Ovary (tissue), 9 donors: ENCODE results near the gene LMO3. TPM values are rescaled to one million over a fixed set of nuclear protein-coding genes. Genes with fewer than 3 reads are reported as not detected.

Source experiments
- DNase-seq, 5 donors: peaks; one replicate each; pipeline ENCODE4 v3.0.0-alpha.2; 2019 to 2020
- H3K27ac ChIP-seq, 2 donors: fragments of 200-600 bp; one replicate each; pipeline versions ENCODE4 v1.5.1 to v1.8.0; 2019 to 2022
- H3K27me3 ChIP-seq: fragments of 200-600 bp; one replicate; pipeline ENCODE4 v1.8.0; 2022
- H3K36me3 ChIP-seq: fragments of 200-600 bp; sonication (generic); one replicate; pipeline ENCODE4 v1.5.1; 2019
- H3K4me1 ChIP-seq: one replicate; pipeline ENCODE4 v1.8.1; 2013; ENCODE audit warnings: mild to moderate bottlenecking, moderate library complexity; ENCODE audit not compliant: insufficient read depth
- H3K4me3 ChIP-seq: fragments of 200-600 bp; sonication (generic); one replicate; pipeline ENCODE4 v1.5.1; 2017
- H3K9me3 ChIP-seq, 2 donors: fragments of 200-600 bp in 1 of 2; sonication (generic) in 1 of 2; one replicate each; pipeline versions ENCODE4 v1.5.1 to v1.8.1; 2013 to 2019; ENCODE audit warnings: mild to moderate bottlenecking in 1 of 2, moderate library complexity in 1 of 2
- EP300 ChIP-seq: sonication (generic); formaldehyde crosslinking; IDR thresholded peaks from one replicate; pipeline ENCODE4 v1.6.1; 2017; ENCODE audit warnings: antibody characterized with exemption
- POLR2A ChIP-seq: fragments of 450-650 bp; IDR thresholded peaks from one replicate; pipeline ENCODE4 v1.6.1; 2017; ENCODE audit warnings: antibody characterized with exemption, mild to moderate bottlenecking, moderate library complexity
- WGBS, 3 donors: extraction: QIAGEN DNeasy Blood & Tissue Kit in 1 of 3; methylation state at CpG; one replicate each; pipeline versions ENCODE4 v1.1.5 to v1.1.7; 2013 to 2017; 5-methylcytosine and 5-hydroxymethylcytosine counted together
- intact Hi-C, 4 donors: fragments of 100-400 bp; cut with DNase I; formaldehyde crosslinking; loops; one replicate each; pipeline versions ENCODE4 v1.11.0 to v1.15.1; 2022 to 2023
- polyA plus RNA-seq, 2 donors: library from polyadenylated mRNA; stranded (reverse); fragments of 200-250 nt in 1 of 2; fragments of 350-450 nt in 1 of 2; fragmentation: Illumina TruSeq in 1 of 2; extraction: RNeasy Lipid Tissue Mini Kit (QIAGEN cat#74804) in 1 of 2; gene quantifications; one replicate each; pipeline ENCODE4 v1.2.3, GENCODE V29; 2013 to 2014
- total RNA-seq, 7 donors: library from RNA; depleted of rRNA in 2 of 7; stranded (reverse); fragments of >200 nt in 2 of 7; fragmentation: NEBNext Ultra II Directional in 3 of 7; extraction: Animal tissue kit (Norgen Biotek cat#: 25700) in 3 of 7; gene quantifications; one replicate each; pipeline versions ENCODE4 v1.1.0 to v1.2.4, GENCODE V29; 2016 to 2023
- TF ChIP-seq, protein P1 (sequence below), 3 donors: fragments of 450-650 bp in 2 of 3; fragments of 200-600 bp in 1 of 3; IDR thresholded peaks; one replicate each; pipeline versions ENCODE4 v1.5.1 to v1.8.0; 2016 to 2022; ENCODE audit warnings: antibody characterized with exemption in 3 of 3, mild to moderate bottlenecking in 1 of 3
- donor health status: DM: no; HTN: no; CAD: no; lungs with moderate emphysema.
- donor health status: DM: no; HTN: no; CAD: no.
- donor health status: Bipolar disorder and iron deficiency.
- donor health status: DM: yes; HTN: yes; CAD: no.
- donor health status: DM: no; HTN: no; CAD: no.
- donor health status: DM: yes; HTN: yes; CAD: no.

The LMO3 gene
- total and polyA plus RNA-seq, 9 donors, result 0.97 to 11.7 (median 5.0) TPM

DNA sequence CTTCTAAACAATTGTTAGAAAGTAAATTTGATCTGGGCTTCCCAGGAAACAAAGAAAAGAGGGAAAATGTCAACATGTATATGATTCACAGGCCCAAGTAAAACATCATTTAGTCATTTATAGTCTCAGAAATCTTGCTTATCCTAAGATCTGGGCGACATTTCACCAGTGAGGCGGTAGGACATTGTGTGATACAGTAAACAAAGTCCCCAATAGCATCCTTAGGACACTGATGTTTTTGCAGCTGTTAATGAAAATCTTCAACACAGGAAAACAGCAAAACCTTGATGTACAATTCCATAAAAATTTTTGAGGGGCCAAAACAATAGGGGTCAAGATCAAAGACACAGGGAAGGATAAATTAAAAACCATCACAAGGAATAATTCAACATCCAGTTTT lies 20.2 kb downstream of the LMO3 start:
- H3K27ac ChIP-seq, result no peak overlapping the region
- intact Hi-C loops, result no loop called here
- no peak overlapping the region for H3K4me3 ChIP-seq
- no peaks in the 10 kb centered on the region for H3K9me3 ChIP-seq
- no peaks in the 10 kb centered on the region for H3K36me3 ChIP-seq
- TF ChIP-seq EP300 (no peak), POLR2A (no peak)
- TF ChIP-seq, protein P1, sequence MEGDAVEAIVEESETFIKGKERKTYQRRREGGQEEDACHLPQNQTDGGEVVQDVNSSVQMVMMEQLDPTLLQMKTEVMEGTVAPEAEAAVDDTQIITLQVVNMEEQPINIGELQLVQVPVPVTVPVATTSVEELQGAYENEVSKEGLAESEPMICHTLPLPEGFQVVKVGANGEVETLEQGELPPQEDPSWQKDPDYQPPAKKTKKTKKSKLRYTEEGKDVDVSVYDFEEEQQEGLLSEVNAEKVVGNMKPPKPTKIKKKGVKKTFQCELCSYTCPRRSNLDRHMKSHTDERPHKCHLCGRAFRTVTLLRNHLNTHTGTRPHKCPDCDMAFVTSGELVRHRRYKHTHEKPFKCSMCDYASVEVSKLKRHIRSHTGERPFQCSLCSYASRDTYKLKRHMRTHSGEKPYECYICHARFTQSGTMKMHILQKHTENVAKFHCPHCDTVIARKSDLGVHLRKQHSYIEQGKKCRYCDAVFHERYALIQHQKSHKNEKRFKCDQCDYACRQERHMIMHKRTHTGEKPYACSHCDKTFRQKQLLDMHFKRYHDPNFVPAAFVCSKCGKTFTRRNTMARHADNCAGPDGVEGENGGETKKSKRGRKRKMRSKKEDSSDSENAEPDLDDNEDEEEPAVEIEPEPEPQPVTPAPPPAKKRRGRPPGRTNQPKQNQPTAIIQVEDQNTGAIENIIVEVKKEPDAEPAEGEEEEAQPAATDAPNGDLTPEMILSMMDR (IDR thresholded peaks at IDR 0.05), result no peak
- 83 to 96% (median 91%) methylated on average over 2 of the region's 2 CpGs for WGBS, 3 donors
- DNase-seq, result no peak
- no peaks in the 10 kb centered on the region for H3K4me1 ChIP-seq
- no peaks in the 10 kb centered on the region for H3K27me3 ChIP-seq

DNA sequence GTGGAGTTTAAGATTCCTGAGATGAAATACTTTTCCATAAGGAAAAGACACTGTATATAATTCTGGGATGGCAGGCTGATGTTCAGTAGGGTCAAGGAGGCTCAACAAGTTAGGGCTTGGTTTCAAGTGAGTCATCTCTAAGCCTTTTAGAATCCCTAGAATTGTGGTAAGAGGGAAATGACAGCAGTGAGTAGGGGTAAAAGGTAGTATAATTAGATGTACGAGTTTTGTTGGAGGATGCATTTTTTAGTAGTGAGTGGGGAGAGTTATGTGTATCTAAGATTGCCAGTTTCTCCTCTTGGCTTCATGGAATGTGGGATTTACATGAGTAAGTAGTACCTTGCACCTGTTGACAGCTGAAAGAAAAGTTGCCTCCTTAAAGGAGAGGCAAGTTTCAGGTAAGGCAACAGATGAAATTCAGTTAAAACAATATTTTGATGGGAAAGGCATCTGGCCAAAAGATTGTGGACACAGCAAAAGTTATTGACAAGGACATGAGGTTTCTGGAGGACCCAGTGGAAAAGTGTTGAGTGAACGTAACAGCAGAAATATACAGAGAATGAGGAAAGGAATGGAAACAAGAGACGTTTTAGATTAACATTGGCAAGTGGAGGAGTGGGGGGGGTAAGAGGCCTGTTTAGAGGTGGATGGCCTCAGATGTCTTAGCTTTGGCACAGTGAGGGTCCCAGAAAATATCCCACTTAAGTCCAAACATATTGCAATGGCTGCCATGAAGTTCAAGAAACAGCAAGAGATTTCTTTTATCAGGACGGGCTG lies 21.8 kb downstream of the LMO3 start:
- no peak for DNase-seq
- TF ChIP-seq EP300, result no peak
- TF ChIP-seq POLR2A, result no peak
- TF ChIP-seq, protein P1 (IDR thresholded peaks at IDR 0.05), result no peak
- no peaks in the 10 kb centered on the region for H3K27me3 ChIP-seq
- H3K36me3 ChIP-seq, result no peaks in the 10 kb centered on the region
- no peak overlapping the region for H3K27ac ChIP-seq
- no peaks in the 10 kb centered on the region for H3K4me1 ChIP-seq
- intact Hi-C loops, result no loop called here
- H3K9me3 ChIP-seq, result no peaks in the 10 kb centered on the region
- 60 to 73% (median 65%) methylated on average over 4 of the region's 4 CpGs for WGBS, 3 donors
- no peak overlapping the region for H3K4me3 ChIP-seq

DNA sequence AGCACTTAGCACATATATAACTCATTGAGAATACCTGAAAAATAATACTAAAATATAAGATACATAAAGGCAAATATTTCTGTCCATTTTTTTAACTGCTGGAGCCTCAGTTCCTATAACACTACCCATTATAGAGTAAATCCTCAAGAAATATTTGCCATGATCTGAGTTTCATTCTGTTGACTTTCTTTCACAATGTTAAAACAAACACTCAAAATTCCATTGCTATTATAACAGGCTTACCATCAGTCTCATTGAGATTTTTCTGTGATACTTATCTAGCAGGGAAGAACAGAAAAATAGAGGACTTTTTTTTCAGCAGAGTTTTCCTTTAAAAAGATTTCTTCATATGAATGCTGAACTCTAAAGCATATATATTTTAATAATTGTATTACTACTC lies 24.5 kb downstream of the LMO3 start:
- H3K27me3 ChIP-seq, result no peaks in the 10 kb centered on the region
- no peaks in the 10 kb centered on the region for H3K36me3 ChIP-seq
- no peaks in the 10 kb centered on the region for H3K9me3 ChIP-seq
- no peaks in the 10 kb centered on the region for H3K4me1 ChIP-seq
- no peak for DNase-seq
- intact Hi-C loops, result no loop called here
- H3K27ac ChIP-seq, result no peak overlapping the region
- TF ChIP-seq, protein P1 (IDR thresholded peaks at IDR 0.05), result no peak
- TF ChIP-seq EP300 (no peak), POLR2A (no peak)
- no peak overlapping the region for H3K4me3 ChIP-seq

DNA sequence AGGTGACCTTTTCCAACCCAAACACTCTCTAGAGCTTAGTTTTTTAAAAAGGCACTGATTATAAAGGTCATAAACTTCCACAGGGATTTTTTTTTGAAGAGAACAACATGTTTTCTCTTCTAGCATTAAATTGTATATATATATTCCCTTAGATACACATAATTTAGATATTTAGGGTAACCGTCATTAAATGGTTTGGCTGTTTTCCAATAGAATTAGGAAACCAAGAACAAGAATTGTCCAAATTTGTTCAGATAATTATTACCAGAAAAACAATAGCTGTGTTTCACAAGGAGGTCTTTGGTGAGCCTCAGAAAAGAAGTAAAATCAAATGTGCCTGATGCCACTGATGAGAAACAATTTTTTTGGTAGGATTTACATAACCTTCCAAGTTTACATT lies 26.9 kb downstream of the LMO3 start:
- DNase-seq, result no peak
- Histone ChIP-seq H3K27ac (no peak overlapping the region), H3K36me3 (no peaks in the 10 kb centered on the region), H3K9me3 (no peaks in the 10 kb centered on the region), H3K4me3 (no peak overlapping the region), H3K27me3 (no peaks in the 10 kb centered on the region), H3K4me1 (no peaks in the 10 kb centered on the region)
- WGBS, 3 donors, result 37 to 40% (median 39%) methylated on average over 1 of the region's 1 CpG
- no peak for TF ChIP-seq POLR2A
- TF ChIP-seq, protein P1 (IDR thresholded peaks at IDR 0.05), result no peak
- TF ChIP-seq EP300, result no peak
- intact Hi-C loops, result no loop called here
